Astrocyte of the cerebellum (primary cell): ENCODE measurements around the gene EFCAB12.

Experiments
- DNase-seq: peaks from one replicate; pipeline ENCODE4 v3.0.0-alpha.2; 2011; ENCODE audit warnings: low read depth
- H3K4me3 ChIP-seq: 2 replicates; pipeline ENCODE4 v1.5.1; 2011; ENCODE audit warnings: mild to moderate bottlenecking, low read depth, low read length, moderate library complexity
- in situ Hi-C: cut with HindIII; loops from 2 replicates; pipeline ENCODE4 v1.10.0; 2017; ENCODE audit warnings: low sequenced_read_pairs
- TF ChIP-seq, protein P1 (sequence below): IDR thresholded peaks from 2 replicates; pipeline ENCODE4 v1.5.1; 2012; ENCODE audit warnings: low read length, low read depth, moderate library complexity, mild to moderate bottlenecking; ENCODE audit errors: missing control alignments

EFCAB12 gene

DNA sequence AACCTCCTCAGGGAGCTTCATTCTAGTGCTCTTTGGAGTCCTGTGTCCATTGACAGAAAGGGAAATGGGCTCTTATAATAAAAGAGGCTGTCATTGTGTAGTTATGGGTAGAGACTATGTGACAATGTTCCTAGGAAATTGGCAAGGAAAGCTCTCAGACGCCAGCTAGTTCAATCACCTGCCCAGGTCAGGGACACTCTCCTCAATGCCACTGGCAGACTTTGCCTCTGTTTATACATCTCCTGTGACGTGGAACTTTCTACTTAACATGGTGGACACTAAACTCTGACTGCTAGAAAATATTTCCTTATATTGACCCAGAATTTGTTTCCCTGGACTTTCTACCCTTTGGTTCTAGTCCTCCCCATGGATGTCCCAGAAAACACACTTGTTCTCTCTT lies 2.8 kb downstream of the EFCAB12 start:
- TF ChIP-seq, protein P1, sequence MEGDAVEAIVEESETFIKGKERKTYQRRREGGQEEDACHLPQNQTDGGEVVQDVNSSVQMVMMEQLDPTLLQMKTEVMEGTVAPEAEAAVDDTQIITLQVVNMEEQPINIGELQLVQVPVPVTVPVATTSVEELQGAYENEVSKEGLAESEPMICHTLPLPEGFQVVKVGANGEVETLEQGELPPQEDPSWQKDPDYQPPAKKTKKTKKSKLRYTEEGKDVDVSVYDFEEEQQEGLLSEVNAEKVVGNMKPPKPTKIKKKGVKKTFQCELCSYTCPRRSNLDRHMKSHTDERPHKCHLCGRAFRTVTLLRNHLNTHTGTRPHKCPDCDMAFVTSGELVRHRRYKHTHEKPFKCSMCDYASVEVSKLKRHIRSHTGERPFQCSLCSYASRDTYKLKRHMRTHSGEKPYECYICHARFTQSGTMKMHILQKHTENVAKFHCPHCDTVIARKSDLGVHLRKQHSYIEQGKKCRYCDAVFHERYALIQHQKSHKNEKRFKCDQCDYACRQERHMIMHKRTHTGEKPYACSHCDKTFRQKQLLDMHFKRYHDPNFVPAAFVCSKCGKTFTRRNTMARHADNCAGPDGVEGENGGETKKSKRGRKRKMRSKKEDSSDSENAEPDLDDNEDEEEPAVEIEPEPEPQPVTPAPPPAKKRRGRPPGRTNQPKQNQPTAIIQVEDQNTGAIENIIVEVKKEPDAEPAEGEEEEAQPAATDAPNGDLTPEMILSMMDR, result no peak
- DNase-seq, result no peak
- H3K4me3 ChIP-seq, result no peak overlapping the region
- in situ Hi-C loops, result loop anchor here (25.0 kb wide), 1 partner anchor 412 kb away; no protein-coding TSS in a partner anchor

DNA sequence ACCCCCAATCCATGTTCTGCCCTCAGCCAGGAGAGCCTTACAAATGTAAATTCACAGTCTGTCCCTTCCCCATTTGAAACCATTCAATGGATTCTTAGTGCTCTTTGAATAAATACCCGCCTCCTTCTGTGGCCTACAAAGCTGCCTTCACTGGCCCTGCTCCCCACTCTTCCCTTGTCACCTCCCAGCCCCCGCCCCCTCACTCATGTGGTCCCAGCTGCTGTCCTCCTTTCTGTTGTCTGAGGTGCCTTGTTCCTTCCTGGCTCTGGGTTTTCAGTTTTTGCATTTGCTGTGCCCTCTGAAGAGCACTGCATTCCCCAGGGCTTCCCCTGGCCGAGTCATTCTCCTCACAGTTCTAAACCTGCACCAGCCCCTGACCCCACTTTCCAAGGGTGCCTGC lies 3.2 kb downstream of the EFCAB12 start:
- TF ChIP-seq, protein P1, result no peak
- in situ Hi-C loops, result loop anchor here (25.0 kb wide), 1 partner anchor 412 kb away; no protein-coding TSS in a partner anchor
- no peak overlapping the region for H3K4me3 ChIP-seq
- no peak for DNase-seq

DNA sequence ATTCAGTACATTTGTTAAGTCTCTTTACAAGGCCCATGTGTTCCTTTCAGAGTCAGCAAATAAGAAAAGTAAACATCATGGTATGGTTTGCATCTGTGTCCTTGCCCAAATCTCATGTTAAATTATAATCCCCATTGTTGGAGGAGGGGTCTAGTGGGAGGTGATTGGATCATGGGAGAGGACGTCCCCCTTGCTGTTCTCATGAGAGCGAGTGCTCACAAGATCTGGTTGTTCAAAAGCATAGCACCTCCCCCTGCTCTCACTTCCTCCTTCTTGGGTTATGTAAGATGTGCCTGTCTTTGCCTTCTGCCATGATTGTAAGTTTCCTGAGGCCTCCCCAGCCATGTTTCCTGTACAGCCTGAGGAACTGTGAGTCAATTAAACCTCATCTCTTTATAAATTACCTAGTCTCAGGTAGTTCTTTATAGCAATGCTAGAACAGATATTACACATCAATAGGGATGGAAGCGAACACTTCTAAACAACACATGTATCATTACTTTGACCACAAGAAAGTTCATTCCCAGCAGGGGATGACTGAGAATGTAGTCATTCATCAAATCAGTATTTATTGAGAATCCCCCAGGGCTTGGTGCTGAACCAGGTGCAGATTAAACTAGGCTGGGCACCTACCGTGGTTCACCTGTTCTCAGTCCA lies 4.1 kb downstream of the EFCAB12 start:
- in situ Hi-C loops, result no loop called here
- H3K4me3 ChIP-seq, result no peak overlapping the region
- TF ChIP-seq, protein P1, result no peak
- DNase-seq, result no peak

DNA sequence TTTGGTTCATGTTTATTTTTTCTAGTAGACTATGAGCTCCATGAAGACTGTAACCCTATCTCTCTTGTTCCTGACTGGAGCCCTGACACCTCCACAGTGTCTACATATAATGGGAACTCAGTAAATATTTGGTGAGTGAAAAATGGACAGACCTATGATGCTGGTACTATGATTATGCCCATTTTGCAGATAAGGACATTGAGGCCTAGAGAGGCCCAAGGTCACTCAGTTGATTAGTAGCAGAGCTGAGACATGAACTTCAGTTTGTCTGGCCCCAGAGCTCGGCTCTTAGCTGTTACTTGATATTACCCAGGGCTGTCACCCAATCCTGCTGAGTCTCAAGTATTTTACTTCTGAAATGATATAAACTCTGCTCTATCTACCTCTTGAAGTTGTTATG lies 5.5 kb downstream of the EFCAB12 start:
- no peak overlapping the region for H3K4me3 ChIP-seq
- DNase-seq, result no peak
- TF ChIP-seq, protein P1, result no peak
- in situ Hi-C loops, result no loop called here

DNA sequence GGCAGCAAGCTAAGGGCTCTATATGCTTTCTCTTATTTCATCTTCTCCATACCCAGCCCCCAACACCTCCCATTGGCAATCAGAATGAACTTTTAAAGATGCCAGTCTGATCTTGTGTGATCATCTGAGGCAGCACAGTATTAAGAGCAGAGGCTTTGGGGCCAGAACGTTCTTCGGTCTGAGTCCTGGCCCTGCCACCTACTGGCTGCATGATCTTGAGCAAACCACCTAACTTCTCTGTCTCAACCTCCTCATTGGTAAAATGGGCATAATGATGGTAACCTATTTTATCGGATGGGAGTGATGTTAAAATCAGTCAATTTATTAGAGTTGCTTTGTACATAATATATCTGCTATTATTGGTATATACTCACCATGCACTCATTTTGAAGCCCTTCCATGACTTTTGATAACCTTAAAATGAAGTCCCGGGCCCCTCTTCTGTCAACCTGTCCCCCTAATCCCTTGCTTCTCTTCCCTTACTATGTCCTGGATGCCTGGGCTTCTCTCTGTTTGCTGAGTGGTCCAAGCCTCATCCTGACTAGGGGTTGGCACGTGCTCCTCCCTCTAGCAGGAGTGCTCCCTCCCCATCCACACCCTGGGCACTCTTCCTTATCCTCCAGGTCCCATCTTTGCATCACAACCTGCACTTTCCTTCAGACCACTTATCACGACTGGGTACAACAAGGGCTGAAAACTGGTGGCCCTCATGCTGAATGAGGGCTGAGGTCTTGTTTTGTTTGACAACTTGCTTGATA lies 6.3 kb downstream of the EFCAB12 start:
- DNase-seq, result no peak
- no peak overlapping the region for H3K4me3 ChIP-seq
- TF ChIP-seq, protein P1, result peak; percentile 23
- in situ Hi-C loops, result no loop called here

DNA sequence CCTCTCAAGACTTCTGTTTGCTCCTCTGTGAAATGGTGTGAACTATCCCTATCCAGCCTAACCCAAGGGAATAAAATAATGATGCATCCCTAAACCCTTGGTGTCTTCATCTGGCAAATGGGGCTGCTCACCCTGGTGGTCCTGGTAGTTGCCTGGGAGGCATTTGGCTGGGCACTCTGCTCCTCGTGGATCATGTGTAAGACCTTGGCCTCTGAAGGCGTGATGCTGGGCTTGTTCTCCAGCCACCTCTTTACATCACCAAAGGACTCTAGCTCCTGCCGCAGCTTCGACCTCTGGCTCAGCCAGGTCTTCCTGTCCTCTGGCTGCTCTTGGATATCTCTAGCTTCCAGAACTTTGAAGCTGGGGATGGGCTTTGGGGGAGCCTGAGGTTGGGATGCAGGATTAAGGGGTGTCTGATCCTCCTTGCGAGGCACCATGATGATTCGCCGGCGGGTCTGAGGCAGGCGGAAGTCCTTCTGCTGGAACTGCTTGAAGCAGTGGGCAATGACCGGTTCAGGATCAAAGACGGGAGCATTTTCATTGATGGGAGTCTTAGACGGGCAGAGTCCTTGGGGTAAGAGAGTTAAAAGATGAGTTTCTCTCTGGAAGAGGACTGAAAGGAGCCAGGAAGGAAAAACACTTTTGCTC lies 7.1 kb downstream of the EFCAB12 start:
- no peak overlapping the region for H3K4me3 ChIP-seq
- TF ChIP-seq, protein P1, result no peak
- in situ Hi-C loops, result no loop called here
- DNase-seq, result no peak
